Kidney glomerular epithelial cell (primary cell): ENCODE measurements around the gene SH3PXD2A.

Experiments
- DNase-seq: peaks from one replicate; lab custom pipeline; 2025; lab: John Stamatoyannopoulos, UW

Gene SH3PXD2A

GRCh38 chr10:103545366-103545765 is 310.0 kb downstream of the SH3PXD2A start:
- no peak for DNase-seq

GRCh38 chr10:103544657-103545310 is 310.6 kb downstream of the SH3PXD2A start:
- DNase-seq, result no peak
